Psoas muscle (tissue), 8 donors: Measurements from ENCODE around the gene SCN5A. TPM values are rescaled to one million over a fixed set of nuclear protein-coding genes. Genes with fewer than 3 reads are reported as not detected.

Experiments used
- ATAC-seq, 4 donors: fragments of 200-7000 bp; cut with Tn5 transposase; one replicate each; pipeline ENCODE4 v1.9.1; 2020; ENCODE audit warnings: moderate library complexity in 3 of 4, mild to moderate bottlenecking in 2 of 4
- DNase-seq, 2 donors: peaks; one replicate each; pipeline ENCODE4 v3.0.0-alpha.2; 2020
- H3K27ac ChIP-seq: fragments of 200-600 bp; one replicate; pipeline ENCODE4 v1.8.0; 2022
- H3K27me3 ChIP-seq, 3 donors: fragments of 200-600 bp in 1 of 3; one replicate each; pipeline versions ENCODE4 v1.6.1 to v1.8.0; 2013 to 2022; ENCODE audit warnings: low read length in 2 of 3, mild to moderate bottlenecking in 2 of 3, moderate library complexity in 1 of 3; ENCODE audit not compliant: insufficient read depth in 3 of 3
- H3K36me3 ChIP-seq, 2 donors: fragments of 200-600 bp in 1 of 2; one replicate each; pipeline versions ENCODE4 v1.6.1 to v1.8.0; 2013 to 2022; ENCODE audit warnings: low read depth in 1 of 2, mild to moderate bottlenecking in 1 of 2, moderate library complexity in 1 of 2; ENCODE audit not compliant: insufficient read depth in 1 of 2
- H3K4me1 ChIP-seq: fragments of 200-600 bp; one replicate; pipeline ENCODE4 v1.8.0; 2022
- H3K4me3 ChIP-seq: fragments of 200-600 bp; one replicate; pipeline ENCODE4 v1.8.0; 2022; ENCODE audit warnings: mild to moderate bottlenecking
- H3K9me3 ChIP-seq: fragments of 200-600 bp; one replicate; pipeline ENCODE4 v1.8.0; 2022
- CTCF ChIP-seq: fragments of 200-600 bp; IDR thresholded peaks from one replicate; pipeline ENCODE4 v1.8.0; 2022; ENCODE audit warnings: antibody characterized with exemption
- WGBS, 3 donors: extraction: QIAGEN DNeasy Blood & Tissue Kit; methylation state at CpG; one replicate each; pipeline versions ENCODE4 v1.1.6 to v1.1.7; 2013; 5-methylcytosine and 5-hydroxymethylcytosine counted together
- intact Hi-C, 2 donors: fragments of 100-400 bp; cut with DNase I; formaldehyde crosslinking; loops; one replicate each; pipeline versions ENCODE4 v1.11.0 to v1.14.2; 2022
- polyA plus RNA-seq, 3 donors: library from polyadenylated mRNA; stranded (reverse); fragments of 200-250 nt; gene quantifications; one replicate each; pipeline ENCODE4 v1.2.3, GENCODE V29; 2013
- total RNA-seq, 4 donors: library from RNA; stranded (reverse); fragmentation: NEBNext Ultra II Directional in 2 of 4; extraction: Animal tissue kit (Norgen Biotek cat#: 25700) in 2 of 4; gene quantifications; one replicate each; pipeline versions ENCODE4 v1.2.1 to v1.2.4, GENCODE V29; 2021 to 2023
- donor health status: healthy with polysubstance abuse.
- donor health status: DM: no; HTN: no; CAD: no; lungs with moderate emphysema.
- donor health status: Bipolar disorder and iron deficiency.
- donor health status: healthy.
- donor health status: DM: yes; HTN: yes; CAD: no.
- donor health status: DM: no; HTN: no; CAD: no.
- donor health status: DM: no; HTN: no; CAD: no.
- donor health status: DM: yes; HTN: yes; CAD: no.

Gene SCN5A
- total and polyA plus RNA-seq, 7 donors, result 0.17 to 34.2 (median 5.7) TPM

GRCh38 chr3:38543586-38543985 lies 105.9 kb downstream of the SCN5A start:
- DNase-seq, result peak in 1 of 2 donors; percentile 73
- H3K27ac ChIP-seq, result peak overlapping the region; percentile 85
- peaks cover 25% of the 10 kb centered on the region for H3K4me1 ChIP-seq
- intact Hi-C loops, result loop anchor here in 1 of 2 donors (5.0 kb wide), 1 partner anchor 89 kb away; no protein-coding TSS in a partner anchor
- no peak for TF ChIP-seq CTCF
- H3K27me3 ChIP-seq, result no peaks in the 10 kb centered on the region
- ATAC-seq, result peak; percentile 66 to 79 (median 78)
- no peak overlapping the region for H3K4me3 ChIP-seq
- 15 to 23% (median 18%) methylated on average over 7 of the region's 7 CpGs for WGBS, 3 donors
- no peaks in the 10 kb centered on the region for H3K36me3 ChIP-seq
- H3K9me3 ChIP-seq, result no peaks in the 10 kb centered on the region

- H3K9me3 ChIP-seq, result no peaks in the 10 kb centered on the region
- no peaks in the 10 kb centered on the region for H3K36me3 ChIP-seq
- DNase-seq (peak; percentile 74), ATAC-seq (peak; percentile 79 to 88 (median 82))
- WGBS, 3 donors, result 20 to 27% (median 26%) methylated on average over 16 of the region's 16 CpGs
- peak overlapping the region; percentile 4 for H3K4me3 ChIP-seq
- no peaks in the 10 kb centered on the region for H3K27me3 ChIP-seq
- TF ChIP-seq CTCF, result no peak
- H3K4me1 ChIP-seq, result peaks cover 25% of the 10 kb centered on the region
- intact Hi-C loops, result loop anchor here in 1 of 2 donors (5.0 kb wide), 1 partner anchor 90 kb away; no protein-coding TSS in a partner anchor
- peak overlapping the region; percentile 85 for H3K27ac ChIP-seq
These were observed 106.8 kb downstream of the SCN5A start for GRCh38 chr3:38542401-38543298.

DNA sequence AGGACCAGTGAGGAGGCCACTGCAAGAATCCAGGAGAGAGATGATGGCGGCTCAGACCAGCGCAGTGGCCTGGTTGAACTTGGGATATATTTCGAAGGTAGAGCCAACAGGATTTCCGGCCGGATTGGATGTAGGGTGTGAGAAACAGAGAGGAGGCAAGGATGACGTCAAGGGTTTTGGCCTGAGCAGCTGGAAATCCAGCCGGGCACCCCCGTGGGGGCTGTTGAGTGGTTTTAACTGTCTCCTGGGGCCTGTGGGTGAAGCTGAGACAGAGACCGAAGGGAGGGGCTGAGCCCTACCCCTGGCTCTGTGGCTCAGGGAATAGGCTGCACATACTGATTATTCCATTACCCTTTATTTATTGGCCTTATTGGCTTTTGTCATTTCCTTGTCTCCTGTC lies 107.7 kb downstream of the SCN5A start:
- peak in 1 of 2 donors; percentile 48 for DNase-seq
- peak overlapping the region; percentile 85 for H3K27ac ChIP-seq

GRCh38 chr3:38538773-38539353 lies 110.6 kb downstream of the SCN5A start:
- Histone ChIP-seq H3K27ac (no peak overlapping the region), H3K4me3 (no peak overlapping the region), H3K4me1 (peaks cover 22% of the 10 kb centered on the region), H3K36me3 (peaks cover 0 to 16% of the 10 kb centered on the region in 2 donors), H3K9me3 (no peaks in the 10 kb centered on the region), H3K27me3 (no peaks in the 10 kb centered on the region)
- no peak for ATAC-seq
- DNase-seq, result no peak
- TF ChIP-seq CTCF, result no peak
- WGBS, 3 donors, result 78 to 83% (median 82%) methylated on average over 8 of the region's 8 CpGs
- intact Hi-C loops, result no loop called here

More for the DNA sequence above, 107.7 kb downstream of the SCN5A start:
- H3K4me3 ChIP-seq, result peak overlapping the region; percentile 4
- peak; percentile 33 to 50 (median 46) for ATAC-seq
- WGBS, 3 donors, result 14 to 34% (median 23%) methylated on average over 9 of the region's 9 CpGs
- no peak for TF ChIP-seq CTCF
- no peaks in the 10 kb centered on the region for H3K27me3 ChIP-seq
- H3K4me1 ChIP-seq, result peaks cover 25% of the 10 kb centered on the region
- no peaks in the 10 kb centered on the region for H3K9me3 ChIP-seq
- H3K36me3 ChIP-seq, result peaks cover 0 to 7% of the 10 kb centered on the region in 2 donors
- intact Hi-C loops, result loop anchor here in 1 of 2 donors (5.0 kb wide), 1 partner anchor 90 kb away; no protein-coding TSS in a partner anchor
